Transverse colon (tissue), 4 donors: ENCODE results near the gene BAZ2B.

Experiments used
- EP300 ChIP-seq: sonication (generic); formaldehyde crosslinking; IDR thresholded peaks from one replicate; pipeline ENCODE4 v1.6.1; 2017; ENCODE audit warnings: antibody characterized with exemption, low read depth
- POLR2A ChIP-seq: fragments of 450-650 bp; IDR thresholded peaks from one replicate; pipeline ENCODE4 v1.6.1; 2016; ENCODE audit warnings: antibody characterized with exemption, mild to moderate bottlenecking, moderate library complexity
- POLR2AphosphoS5 ChIP-seq, 3 donors: sonication (generic); formaldehyde crosslinking; IDR thresholded peaks; one replicate each; pipeline ENCODE4 v1.6.1; 2016; ENCODE audit warnings: antibody characterized with exemption in 3 of 3
- TF ChIP-seq, protein P1 (sequence below), 5 experiments: fragments of 200-600 bp in 3 of 5; fragments of 450-650 bp in 2 of 5; sonication (generic) in 3 of 5; IDR thresholded peaks; 1 replicate in 2 of 5; 2 replicates in 3 of 5; pipeline ENCODE4 v1.5.1; 2016 to 2017; ENCODE audit warnings: antibody characterized with exemption in 5 of 5, inconsistent platforms in 3 of 5, mild to moderate bottlenecking in 2 of 5, moderate library complexity in 1 of 5

- no peak for TF ChIP-seq POLR2A
- TF ChIP-seq, protein P1, sequence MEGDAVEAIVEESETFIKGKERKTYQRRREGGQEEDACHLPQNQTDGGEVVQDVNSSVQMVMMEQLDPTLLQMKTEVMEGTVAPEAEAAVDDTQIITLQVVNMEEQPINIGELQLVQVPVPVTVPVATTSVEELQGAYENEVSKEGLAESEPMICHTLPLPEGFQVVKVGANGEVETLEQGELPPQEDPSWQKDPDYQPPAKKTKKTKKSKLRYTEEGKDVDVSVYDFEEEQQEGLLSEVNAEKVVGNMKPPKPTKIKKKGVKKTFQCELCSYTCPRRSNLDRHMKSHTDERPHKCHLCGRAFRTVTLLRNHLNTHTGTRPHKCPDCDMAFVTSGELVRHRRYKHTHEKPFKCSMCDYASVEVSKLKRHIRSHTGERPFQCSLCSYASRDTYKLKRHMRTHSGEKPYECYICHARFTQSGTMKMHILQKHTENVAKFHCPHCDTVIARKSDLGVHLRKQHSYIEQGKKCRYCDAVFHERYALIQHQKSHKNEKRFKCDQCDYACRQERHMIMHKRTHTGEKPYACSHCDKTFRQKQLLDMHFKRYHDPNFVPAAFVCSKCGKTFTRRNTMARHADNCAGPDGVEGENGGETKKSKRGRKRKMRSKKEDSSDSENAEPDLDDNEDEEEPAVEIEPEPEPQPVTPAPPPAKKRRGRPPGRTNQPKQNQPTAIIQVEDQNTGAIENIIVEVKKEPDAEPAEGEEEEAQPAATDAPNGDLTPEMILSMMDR (IDR thresholded peaks at IDR 0.05) = no peak
- TF ChIP-seq EP300 = no peak
- no peak for TF ChIP-seq POLR2AphosphoS5 (IDR thresholded peaks at IDR 0.05)
Observed at GRCh38 chr2:159461076-159461475, 155.3 kb downstream of the BAZ2B start.
